D721Med (cell line): Measurements from ENCODE around the gene TPM3.

Experiments used
- DNase-seq: peaks from one replicate; pipeline ENCODE4 v3.0.0; 2011; ENCODE audit warnings: low spot score; ENCODE audit not compliant: insufficient read length
- FAIRE-seq: peaks from 2 replicates; lab custom pipeline; 2011; peaks lifted over from hg19 to GRCh38; lab: Jason Lieb, UNC
- CTCF ChIP-seq: IDR thresholded peaks from 2 replicates; pipeline ENCODE4 v1.5.1; 2012; ENCODE audit warnings: mild to moderate bottlenecking, control low read depth; ENCODE audit not compliant: insufficient read depth; ENCODE audit errors: missing control alignments

Gene TPM3

GRCh38 chr1:154179946-154180687 is 11.8 kb downstream of the TPM3 start:
- no peak for DNase-seq
- no peak for FAIRE-seq
- no peak for TF ChIP-seq CTCF

- no peak for DNase-seq
- no peak for TF ChIP-seq CTCF
- no peak for FAIRE-seq
Measured at GRCh38 chr1:154178911-154179811, 12.7 kb downstream of the TPM3 start.

- TF ChIP-seq CTCF: no peak
- no peak for DNase-seq
- FAIRE-seq: no peak
Measured at GRCh38 chr1:154178013-154178412, 13.9 kb downstream of the TPM3 start.

GRCh38 chr1:154176337-154176736 is 15.6 kb downstream of the TPM3 start:
- FAIRE-seq (no peak), DNase-seq (no peak)
- TF ChIP-seq CTCF: no peak

GRCh38 chr1:154174654-154175053 is 17.2 kb downstream of the TPM3 start:
- FAIRE-seq (no peak), DNase-seq (no peak)
- TF ChIP-seq CTCF: no peak

- FAIRE-seq: no peak
- no peak for TF ChIP-seq CTCF
- DNase-seq: no peak
Measured at GRCh38 chr1:154171880-154172279, 20.0 kb downstream of the TPM3 start.
